ENCODE data around the gene AGAP1. TPM values are rescaled to one million over a fixed set of nuclear protein-coding genes. Genes with fewer than 3 reads are reported as not detected.
"Not testable (repeated sequence)": the region's sequence is repeated elsewhere in the genome, so short reads cannot be mapped to it uniquely, and the experiment has no call there.

Gene AGAP1
- total and polyA plus RNA-seq, 2 donors (not counting 3 experiments of a cell fraction or from before 2014, with no cell fraction given) = 10.2 to 20.9 TPM

DNA sequence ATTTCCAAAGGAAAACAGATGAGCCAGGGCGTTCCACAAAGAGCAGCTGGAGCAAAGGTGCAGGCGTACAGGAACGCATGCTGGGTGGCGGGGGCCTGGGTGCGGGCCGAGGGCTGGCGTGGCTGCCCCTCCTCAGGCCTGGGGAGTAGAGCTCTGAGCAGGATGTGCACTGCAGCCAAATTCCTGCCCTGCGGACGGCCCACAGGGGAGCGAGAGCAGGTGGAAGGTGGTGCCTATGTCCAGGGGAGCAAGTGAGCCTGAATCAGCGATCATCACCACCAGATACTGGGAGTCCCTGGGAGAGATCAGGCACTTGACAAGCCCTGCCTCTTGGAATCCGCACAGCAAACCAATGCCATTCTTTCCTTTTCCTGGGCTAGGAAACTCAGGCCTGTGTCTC, 568.1 kb downstream of the AGAP1 start:
- Histone ChIP-seq H3K4me1 (ENCODE audit: control insufficient read depth, extremely low read depth, insufficient read depth, low read length) (no peaks in the 10 kb centered on the region), H3K36me3 (ENCODE audit: control insufficient read depth in 2 of 2, extremely low read depth in 1 of 2, insufficient read depth in 2 of 2, low read length in 2 of 2) (no peaks in the 10 kb centered on the region), H3K27me3 (ENCODE audit: control insufficient read depth in 2 of 2, insufficient read depth in 2 of 2, low read length in 2 of 2) (no peaks in the 10 kb centered on the region), H3K27ac (ENCODE audit: insufficient read depth, low read depth, low read length) (no peak overlapping the region), H3K4me3 (replicated peaks in 1 of 3; ENCODE audit: insufficient read depth in 1 of 3, low read depth in 1 of 3, low read length in 3 of 3) (no peak overlapping the region), H2AFZ (ENCODE audit: low read depth, low read length) (no peak overlapping the region), H3K79me2 (ENCODE audit: control insufficient read depth, insufficient read depth, low read length) (no peaks in the 10 kb centered on the region), H3K9ac (replicated peaks; ENCODE audit: extremely low read depth, insufficient read depth, low read length) (no peak overlapping the region), H4K20me1 (replicated peaks; ENCODE audit: control insufficient read depth, extremely low read depth, insufficient read depth, low read length) (no peaks in the 10 kb centered on the region), H3K4me2 (ENCODE audit: insufficient read depth, low read length) (no peak overlapping the region), H3K9me3 (replicated peaks; ENCODE audit: control insufficient read depth, insufficient read depth, low read length) (no peaks in the 10 kb centered on the region), H3K9me1 (replicated peaks; ENCODE audit: control insufficient read depth, extremely low read depth, insufficient read depth, low read length) (no peaks in the 10 kb centered on the region)
- TF ChIP-seq MAX (IDR thresholded peaks at IDR 0.05; ENCODE audit: insufficient read depth, insufficient read length) (no peak), EZH2 (IDR thresholded peaks at IDR 0.05; ENCODE audit: borderline replicate concordance, low read depth, low read length, severe bottlenecking) (no peak), POLR2AphosphoS5 (IDR thresholded peaks at IDR 0.05; ENCODE audit: insufficient read depth, low read depth, low read length) (no peak), GATA2 (IDR thresholded peaks at IDR 0.05; ENCODE audit: insufficient read depth, insufficient read length, low read depth, low read length) (no peak), POLR2A (IDR thresholded peaks at IDR 0.05; ENCODE audit: low read depth, low read length) (no peak), MYC (IDR thresholded peaks at IDR 0.05; ENCODE audit: low read depth, low read length) (no peak), JUN (IDR thresholded peaks at IDR 0.05; ENCODE audit: borderline replicate concordance, insufficient read depth, insufficient read length, low read depth) (no peak), CTCF (IDR thresholded peaks at IDR 0.05; ENCODE audit: extremely low read depth in 1 of 2, insufficient read depth in 1 of 2, low read depth in 1 of 2, low read length in 2 of 2) (no peak), FOS (IDR thresholded peaks at IDR 0.05; ENCODE audit: borderline replicate concordance, insufficient read depth, low read length) (no peak)
- FAIRE-seq (no peak), DNase-seq (ENCODE audit: low read depth, low spot score) (no peak)
- no TSS peak for BruUV-seq (replicated peaks)
- ChIA-PET POLR2A (no interaction called here), CTCF (no interaction called here)
- dilution Hi-C loops (cut with MboI; ENCODE audit: extremely low pct_ligation_motif_present, low sequenced_read_pairs) = no loop called here
- intact Hi-C loops (cut with micrococcal nuclease) = no loop called here

DNA sequence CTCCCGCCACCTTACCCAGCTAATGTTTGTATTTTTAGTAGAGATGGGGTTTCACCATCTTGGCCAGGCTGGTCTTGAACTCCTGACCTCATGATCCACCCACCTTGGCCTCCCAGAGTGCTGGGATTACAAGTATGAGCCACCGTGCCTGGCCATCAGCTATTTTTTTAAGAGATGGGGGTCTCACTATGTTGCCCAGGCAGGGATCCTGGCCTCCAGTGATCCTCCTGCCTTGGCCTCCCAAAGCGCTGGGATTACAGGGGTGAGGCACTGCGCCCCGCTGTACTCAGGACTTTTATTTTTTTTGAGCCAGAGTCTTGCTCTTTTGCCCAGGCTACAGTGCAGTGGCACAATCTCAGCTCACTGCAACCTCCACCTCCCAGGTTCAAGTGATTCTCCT, 569.0 kb downstream of the AGAP1 start:
- dilution Hi-C loops (cut with MboI; ENCODE audit: extremely low pct_ligation_motif_present, low sequenced_read_pairs); H3K9me3 ChIP-seq (replicated peaks; ENCODE audit: control insufficient read depth, insufficient read depth, low read length); H3K79me2 ChIP-seq (ENCODE audit: control insufficient read depth, insufficient read depth, low read length); H3K4me1 ChIP-seq (ENCODE audit: control insufficient read depth, extremely low read depth, insufficient read depth, low read length); POLR2A ChIA-PET; DNase-seq (ENCODE audit: low read depth, low spot score); intact Hi-C loops (cut with micrococcal nuclease); H3K4me2 ChIP-seq (ENCODE audit: insufficient read depth, low read length); H4K20me1 ChIP-seq (replicated peaks; ENCODE audit: control insufficient read depth, extremely low read depth, insufficient read depth, low read length); H3K27ac ChIP-seq (ENCODE audit: insufficient read depth, low read depth, low read length); H3K4me3 ChIP-seq (replicated peaks in 1 of 3; ENCODE audit: insufficient read depth in 1 of 3, low read depth in 1 of 3, low read length in 3 of 3); H3K27me3 ChIP-seq (ENCODE audit: control insufficient read depth in 2 of 2, insufficient read depth in 2 of 2, low read length in 2 of 2); H2AFZ ChIP-seq (ENCODE audit: low read depth, low read length); H3K36me3 ChIP-seq (ENCODE audit: control insufficient read depth in 2 of 2, extremely low read depth in 1 of 2, insufficient read depth in 2 of 2, low read length in 2 of 2); H3K9me1 ChIP-seq (replicated peaks; ENCODE audit: control insufficient read depth, extremely low read depth, insufficient read depth, low read length); FAIRE-seq; CTCF ChIA-PET; H3K9ac ChIP-seq (replicated peaks; ENCODE audit: extremely low read depth, insufficient read depth, low read length); BruUV-seq (replicated peaks): not testable (repeated sequence)

Data from endothelial cell of umbilical vein (primary cell).